Measurements from ENCODE around the gene SORCS3. TPM values are rescaled to one million over a fixed set of nuclear protein-coding genes. Genes with fewer than 3 reads are reported as not detected.

The SORCS3 gene
- total RNA-seq, 1 donor from 2014 or later, result not detected

- H3K4me1 ChIP-seq, result no peaks in the 10 kb centered on the region
- no peak overlapping the region for H3K4me3 ChIP-seq
- no peaks in the 10 kb centered on the region for H3K36me3 ChIP-seq
- TF ChIP-seq, protein P1, sequence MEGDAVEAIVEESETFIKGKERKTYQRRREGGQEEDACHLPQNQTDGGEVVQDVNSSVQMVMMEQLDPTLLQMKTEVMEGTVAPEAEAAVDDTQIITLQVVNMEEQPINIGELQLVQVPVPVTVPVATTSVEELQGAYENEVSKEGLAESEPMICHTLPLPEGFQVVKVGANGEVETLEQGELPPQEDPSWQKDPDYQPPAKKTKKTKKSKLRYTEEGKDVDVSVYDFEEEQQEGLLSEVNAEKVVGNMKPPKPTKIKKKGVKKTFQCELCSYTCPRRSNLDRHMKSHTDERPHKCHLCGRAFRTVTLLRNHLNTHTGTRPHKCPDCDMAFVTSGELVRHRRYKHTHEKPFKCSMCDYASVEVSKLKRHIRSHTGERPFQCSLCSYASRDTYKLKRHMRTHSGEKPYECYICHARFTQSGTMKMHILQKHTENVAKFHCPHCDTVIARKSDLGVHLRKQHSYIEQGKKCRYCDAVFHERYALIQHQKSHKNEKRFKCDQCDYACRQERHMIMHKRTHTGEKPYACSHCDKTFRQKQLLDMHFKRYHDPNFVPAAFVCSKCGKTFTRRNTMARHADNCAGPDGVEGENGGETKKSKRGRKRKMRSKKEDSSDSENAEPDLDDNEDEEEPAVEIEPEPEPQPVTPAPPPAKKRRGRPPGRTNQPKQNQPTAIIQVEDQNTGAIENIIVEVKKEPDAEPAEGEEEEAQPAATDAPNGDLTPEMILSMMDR (IDR thresholded peaks at IDR 0.05), result no peak
- H3K9me3 ChIP-seq, result no peaks in the 10 kb centered on the region
- H3K27ac ChIP-seq, result no peak overlapping the region
- intact Hi-C loops (cut with DNase I), result no loop called here
- DNase-seq (no peak), ATAC-seq (no peak)
- H3K27me3 ChIP-seq, result peaks cover 4% of the 10 kb centered on the region
These were observed 139.1 kb downstream of the SORCS3 start for GRCh38 chr10:104780165-104780564.

DNA sequence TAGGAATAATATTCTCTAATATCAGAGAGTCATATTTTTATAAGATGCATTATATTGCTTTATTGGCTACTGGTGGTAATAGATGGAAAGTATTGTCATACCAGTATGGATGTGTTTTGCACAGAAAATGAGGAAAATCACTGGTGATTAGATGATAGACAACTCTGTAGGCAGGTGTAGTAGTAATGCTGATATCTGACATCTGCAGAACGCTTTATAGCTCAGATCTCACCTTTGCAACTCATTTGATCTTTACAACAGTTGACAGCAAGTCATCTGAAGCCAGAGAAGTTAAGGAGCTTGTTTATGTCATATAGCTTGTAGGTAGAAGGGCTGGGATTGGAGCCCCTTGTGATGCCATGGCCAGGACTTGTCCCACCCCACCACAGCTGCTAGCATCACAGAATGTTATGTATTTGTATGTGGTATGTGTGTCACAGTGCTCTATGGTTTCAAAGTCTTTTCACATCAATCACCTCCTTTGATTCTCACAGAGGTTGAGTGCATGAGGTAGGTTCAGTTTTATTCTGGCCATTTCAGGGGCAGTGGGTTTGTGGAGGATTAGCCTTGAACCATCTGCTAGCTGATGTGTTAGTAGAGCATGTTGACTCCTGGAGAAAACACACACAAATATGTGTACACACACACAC lies 140.0 kb downstream of the SORCS3 start:
- no peaks in the 10 kb centered on the region for H3K4me1 ChIP-seq
- H3K9me3 ChIP-seq, result no peaks in the 10 kb centered on the region
- no peak overlapping the region for H3K27ac ChIP-seq
- peaks cover 4% of the 10 kb centered on the region for H3K27me3 ChIP-seq
- DNase-seq (no peak), ATAC-seq (no peak)
- no peaks in the 10 kb centered on the region for H3K36me3 ChIP-seq
- intact Hi-C loops (cut with DNase I), result no loop called here
- H3K4me3 ChIP-seq, result no peak overlapping the region
- TF ChIP-seq, protein P1 (IDR thresholded peaks at IDR 0.05), result no peak

GRCh38 chr10:104784452-104784851 lies 143.4 kb downstream of the SORCS3 start:
- ATAC-seq (no peak), DNase-seq (no peak)
- Histone ChIP-seq H3K27ac (no peak overlapping the region), H3K36me3 (no peaks in the 10 kb centered on the region), H3K27me3 (no peaks in the 10 kb centered on the region), H3K4me1 (no peaks in the 10 kb centered on the region), H3K9me3 (no peaks in the 10 kb centered on the region), H3K4me3 (no peak overlapping the region)
- intact Hi-C loops (cut with DNase I), result no loop called here
- TF ChIP-seq, protein P1 (IDR thresholded peaks at IDR 0.05), result no peak

- intact Hi-C loops (cut with DNase I), result no loop called here
- TF ChIP-seq, protein P1 (IDR thresholded peaks at IDR 0.05), result no peak
- H3K9me3 ChIP-seq, result no peaks in the 10 kb centered on the region
- H3K27me3 ChIP-seq, result no peaks in the 10 kb centered on the region
- no peaks in the 10 kb centered on the region for H3K36me3 ChIP-seq
- DNase-seq (no peak), ATAC-seq (no peak)
- H3K27ac ChIP-seq, result no peak overlapping the region
- no peaks in the 10 kb centered on the region for H3K4me1 ChIP-seq
- no peak overlapping the region for H3K4me3 ChIP-seq
These were observed 150.4 kb downstream of the SORCS3 start for GRCh38 chr10:104791471-104791870.

GRCh38 chr10:104795411-104795810 lies 154.3 kb downstream of the SORCS3 start:
- ATAC-seq, result no peak
- Histone ChIP-seq H3K4me1 (no peaks in the 10 kb centered on the region), H3K27ac (no peak overlapping the region), H3K27me3 (no peaks in the 10 kb centered on the region), H3K4me3 (no peak overlapping the region), H3K9me3 (no peaks in the 10 kb centered on the region), H3K36me3 (no peaks in the 10 kb centered on the region)
- intact Hi-C loops (cut with DNase I), result no loop called here
- TF ChIP-seq, protein P1 (IDR thresholded peaks at IDR 0.05), result no peak
- no peak for DNase-seq

DNA sequence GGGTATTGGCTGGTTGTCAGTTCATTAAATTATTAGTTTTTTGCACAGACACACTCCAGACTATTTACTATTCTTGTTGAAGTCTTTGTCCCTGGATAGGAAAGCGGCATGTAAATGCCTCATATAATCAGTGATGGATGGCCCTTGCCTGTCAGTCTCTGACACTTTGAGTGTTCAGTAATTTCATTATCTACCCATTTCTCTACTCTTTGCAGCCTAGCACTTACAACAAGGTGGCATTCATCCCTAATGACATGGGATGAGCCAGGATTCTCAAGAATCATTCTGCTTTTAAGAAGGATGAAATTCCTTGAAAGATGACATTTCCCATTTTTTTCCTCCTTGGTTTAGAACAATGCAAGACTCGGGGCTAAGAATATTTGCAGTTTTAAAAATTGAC lies 155.7 kb downstream of the SORCS3 start:
- H3K27me3 ChIP-seq, result no peaks in the 10 kb centered on the region
- H3K4me1 ChIP-seq, result no peaks in the 10 kb centered on the region
- no peak overlapping the region for H3K27ac ChIP-seq
- no peak overlapping the region for H3K4me3 ChIP-seq
- H3K9me3 ChIP-seq, result no peaks in the 10 kb centered on the region
- TF ChIP-seq, protein P1 (IDR thresholded peaks at IDR 0.05), result no peak
- H3K36me3 ChIP-seq, result no peaks in the 10 kb centered on the region
- DNase-seq (no peak), ATAC-seq (no peak)
- intact Hi-C loops (cut with DNase I), result no loop called here
